ENCODE data around the gene ALKBH7. TPM values are rescaled to one million over a fixed set of nuclear protein-coding genes. Genes with fewer than 3 reads are reported as not detected.

Gene ALKBH7, protein sequence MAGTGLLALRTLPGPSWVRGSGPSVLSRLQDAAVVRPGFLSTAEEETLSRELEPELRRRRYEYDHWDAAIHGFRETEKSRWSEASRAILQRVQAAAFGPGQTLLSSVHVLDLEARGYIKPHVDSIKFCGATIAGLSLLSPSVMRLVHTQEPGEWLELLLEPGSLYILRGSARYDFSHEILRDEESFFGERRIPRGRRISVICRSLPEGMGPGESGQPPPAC
- 78.2 and 83.0 TPM in 2 replicates for total RNA-seq

DNA sequence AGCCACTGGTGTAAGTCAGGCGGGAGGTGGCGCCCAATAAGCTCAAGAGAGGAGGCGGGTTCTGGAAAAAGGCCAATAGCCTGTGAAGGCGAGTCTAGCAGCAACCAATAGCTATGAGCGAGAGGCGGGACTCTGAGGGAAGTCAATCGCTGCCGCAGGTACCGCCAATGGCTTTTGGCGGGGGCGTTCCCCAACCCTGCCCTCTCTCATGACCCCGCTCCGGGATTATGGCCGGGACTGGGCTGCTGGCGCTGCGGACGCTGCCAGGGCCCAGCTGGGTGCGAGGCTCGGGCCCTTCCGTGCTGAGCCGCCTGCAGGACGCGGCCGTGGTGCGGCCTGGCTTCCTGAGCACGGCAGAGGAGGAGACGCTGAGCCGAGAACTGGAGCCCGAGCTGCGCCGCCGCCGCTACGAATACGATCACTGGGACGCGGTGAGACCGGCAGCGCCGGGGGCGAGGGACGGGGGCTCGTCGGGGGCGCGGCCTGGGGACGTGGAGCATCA lies at the start of gene ALKBH7:
Gene ALKBH7, plus strand, starts transcription at position 201 of the 502 bp plus-strand sequence. Its CDS starts 27 bp downstream, at position 228.

DNA sequence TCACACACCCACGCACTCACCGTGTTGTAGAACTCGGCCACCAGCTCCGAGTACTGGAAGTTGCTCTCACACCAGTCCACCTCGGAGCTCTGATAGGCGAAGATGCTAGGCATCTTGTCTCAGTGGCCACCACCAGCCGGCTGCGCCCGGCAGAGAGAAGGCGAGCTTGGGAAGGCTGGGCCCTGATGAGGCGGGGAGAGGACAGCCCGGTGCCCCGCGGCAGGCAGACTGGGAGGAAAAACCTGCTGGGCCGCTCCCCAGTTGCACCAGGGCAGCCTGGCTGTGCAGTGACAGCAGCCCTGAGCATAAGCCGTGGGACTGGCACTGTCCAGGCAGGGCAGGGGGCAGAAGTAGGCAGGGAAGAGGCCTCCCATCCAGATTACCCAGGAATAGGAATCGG lies 39.2 kb upstream of the ALKBH7 start, which contains the start of gene ACER1:
Gene ACER1, minus strand, starts transcription at position 174 of the 400 bp plus-strand sequence. Its CDS starts 61 bp downstream, at position 113.

DNA sequence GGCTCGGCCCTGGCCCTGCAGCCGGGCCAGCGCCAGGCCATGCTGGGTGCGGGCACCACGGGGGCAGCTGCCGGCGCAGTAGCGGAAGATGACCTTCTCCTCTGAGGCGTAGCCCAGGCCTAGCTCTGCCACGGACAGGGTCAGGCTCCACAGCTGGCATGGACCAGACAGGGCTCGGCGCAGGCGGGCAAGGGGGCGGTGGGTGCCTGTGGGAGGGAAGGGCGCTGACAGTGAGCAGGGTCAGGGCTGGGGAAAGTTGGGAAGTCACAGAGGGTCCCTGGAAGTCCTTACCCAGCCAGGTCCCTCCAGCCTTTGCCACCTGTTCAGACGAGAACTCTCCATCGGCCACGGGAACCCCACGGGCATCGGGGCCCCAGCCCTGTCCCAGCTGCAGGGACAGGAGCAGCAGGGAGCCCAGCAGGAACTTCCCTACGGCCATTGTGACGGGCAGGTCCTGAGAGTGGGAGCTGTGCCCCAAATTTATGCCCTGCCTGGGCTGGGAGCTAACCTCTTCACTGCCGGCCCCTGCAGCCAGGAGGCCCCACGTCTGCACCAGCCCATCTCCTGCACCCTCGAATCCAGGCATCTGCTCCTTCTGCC lies 2.9 kb downstream of the ALKBH7 start, which contains the start of gene PSPN:
Gene PSPN, minus strand, starts transcription at position 523 of the 600 bp plus-strand sequence. Its CDS starts 84 bp downstream, at position 439.

DNA sequence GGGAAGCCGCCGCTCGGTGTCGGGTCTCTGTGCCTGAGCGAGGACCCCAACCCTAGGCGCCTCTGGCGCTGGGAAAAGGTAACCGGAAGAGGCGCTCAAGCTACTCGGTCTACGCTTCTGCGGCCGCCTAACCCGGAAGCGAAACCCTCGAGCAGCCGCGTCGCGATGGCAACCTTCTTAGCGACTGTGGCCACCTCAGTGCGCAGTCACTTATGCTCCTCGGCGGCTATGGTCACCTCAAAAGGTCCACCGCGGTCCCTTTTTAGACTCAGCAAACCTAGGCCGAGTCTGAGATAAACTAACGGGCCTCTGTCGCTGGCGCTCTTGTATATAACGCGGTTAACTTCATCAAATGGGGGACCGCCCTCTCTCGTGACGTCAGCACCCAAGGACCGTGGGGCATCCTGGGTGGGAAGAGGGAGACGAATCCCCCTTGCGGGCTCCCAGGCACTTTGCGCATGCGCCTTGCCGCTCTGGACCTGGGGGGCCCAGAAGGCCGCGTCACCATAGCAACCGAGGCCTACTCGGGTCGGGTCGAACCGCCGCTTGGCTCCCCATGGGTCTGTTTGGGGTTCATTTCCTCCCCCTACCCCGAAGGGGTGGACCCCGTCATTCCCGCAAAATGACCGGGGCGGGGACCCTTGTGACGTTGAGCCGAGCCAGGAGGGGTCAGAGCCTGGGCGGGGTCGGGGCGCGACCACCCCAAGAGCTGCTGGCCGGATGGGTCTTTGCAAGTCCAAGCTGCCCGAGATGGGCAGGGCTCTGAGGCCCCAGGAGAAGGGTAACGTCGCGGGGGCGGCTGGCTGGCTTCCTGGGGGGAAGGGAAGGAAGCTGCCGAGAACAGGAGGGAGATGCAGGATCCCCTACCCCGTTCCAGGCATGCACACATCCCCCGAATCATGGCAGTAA lies 20.7 kb downstream of the ALKBH7 start, which contains the start of gene GTF2F1:
Gene GTF2F1, minus strand, starts transcription at position 91 of the 909 bp plus-strand sequence. CDS start 169 bp downstream, outside the sequence.

GRCh38 chr19:6424195-6424938 lies 51.8 kb downstream of the ALKBH7 start, which contains the start of gene KHSRP:
Gene KHSRP (minus strand): TSS chr19:6424811. CDS start chr19:6424701, 110 bp downstream.

Other genes with a start within 250 kb of the ALKBH7 start
- gene ACSBG2, start 237.1 kb upstream of the ALKBH7 start, total RNA-seq: not detected in 2 replicates
- 26.7 and 27.2 TPM in 2 replicates for gene MLLT1, start 92.8 kb upstream of the ALKBH7 start, total RNA-seq
- not detected in 2 replicates for gene ACER1, start 39.2 kb upstream of the ALKBH7 start, total RNA-seq
- 113 and 118 TPM in 2 replicates for gene CLPP, start 11.3 kb upstream of the ALKBH7 start, total RNA-seq
- gene PSPN, start 3.1 kb downstream of the ALKBH7 start, total RNA-seq: 0.32 and 0.36 TPM in 2 replicates
- gene GTF2F1, start 20.4 kb downstream of the ALKBH7 start, total RNA-seq: 26.4 and 33.2 TPM in 2 replicates
- 111 and 115 TPM in 2 replicates for gene KHSRP, start 52.0 kb downstream of the ALKBH7 start, total RNA-seq
- gene SLC25A41, start 61.0 kb downstream of the ALKBH7 start, total RNA-seq: not detected in 2 replicates
- gene SLC25A23, start 87.0 kb downstream of the ALKBH7 start, total RNA-seq: 26.7 and 52.0 TPM in 2 replicates
- gene CRB3, start 91.5 kb downstream of the ALKBH7 start, total RNA-seq: not detected in 2 replicates
- not detected in 2 replicates for gene DENND1C, start 109.0 kb downstream of the ALKBH7 start, total RNA-seq
- not detected in 2 replicates for gene TUBB4A, start 129.5 kb downstream of the ALKBH7 start, total RNA-seq
- gene TNFSF9, start 158.2 kb downstream of the ALKBH7 start, total RNA-seq: 0.18 and 2.4 TPM in 2 replicates
- gene CD70, start 218.4 kb downstream of the ALKBH7 start, total RNA-seq: not detected in 2 replicates